Ishikawa (cell line): Measurements from ENCODE around the gene TPK1.

Source experiments
- CEBPB ChIP-seq: IDR thresholded peaks from 2 replicates; pipeline ENCODE4 v1.6.1; 2012
- CREB1 ChIP-seq: IDR thresholded peaks from 2 replicates; pipeline ENCODE4 v1.6.1; 2012; ENCODE audit warnings: low read depth
- EGR1 ChIP-seq: IDR thresholded peaks from 2 replicates; pipeline ENCODE4 v1.6.1; 2012
- EP300 ChIP-seq: IDR thresholded peaks from 2 replicates; pipeline ENCODE4 v1.6.1; 2012; ENCODE audit warnings: borderline replicate concordance
- FOXM1 ChIP-seq: IDR thresholded peaks from 2 replicates; pipeline ENCODE4 v1.6.1; 2012; ENCODE audit warnings: low read depth, borderline replicate concordance
- NFIC ChIP-seq: IDR thresholded peaks from 2 replicates; pipeline ENCODE4 v1.6.1; 2012
- RAD21 ChIP-seq: IDR thresholded peaks from 2 replicates; pipeline ENCODE4 v1.6.1; 2012; ENCODE audit warnings: low read depth
- TAF1 ChIP-seq: IDR thresholded peaks from 2 replicates; pipeline ENCODE4 v1.6.1; 2012; ENCODE audit warnings: low read depth, mild to moderate bottlenecking
- TCF12 ChIP-seq: IDR thresholded peaks from 2 replicates; pipeline ENCODE4 v1.6.1; 2012; ENCODE audit warnings: low read depth
- TEAD4 ChIP-seq: IDR thresholded peaks from 2 replicates; pipeline ENCODE4 v1.6.1; 2012
- YY1 ChIP-seq: IDR thresholded peaks from 2 replicates; pipeline ENCODE4 v1.6.1; 2012; ENCODE audit warnings: low read depth
- ZBTB7A ChIP-seq: IDR thresholded peaks from 2 replicates; pipeline ENCODE4 v1.6.1; 2012; ENCODE audit warnings: low read depth
- TF ChIP-seq, protein P1 (sequence below): IDR thresholded peaks from 2 replicates; pipeline ENCODE4 v1.6.1; 2012
- TF ChIP-seq, protein P2 (sequence below): IDR thresholded peaks from 2 replicates; pipeline ENCODE4 v1.6.1; 2012; ENCODE audit warnings: low read depth, mild to moderate bottlenecking
- TF ChIP-seq, protein P3 (sequence below): IDR thresholded peaks from 2 replicates; pipeline ENCODE4 v1.6.1; 2012

TPK1 gene

DNA sequence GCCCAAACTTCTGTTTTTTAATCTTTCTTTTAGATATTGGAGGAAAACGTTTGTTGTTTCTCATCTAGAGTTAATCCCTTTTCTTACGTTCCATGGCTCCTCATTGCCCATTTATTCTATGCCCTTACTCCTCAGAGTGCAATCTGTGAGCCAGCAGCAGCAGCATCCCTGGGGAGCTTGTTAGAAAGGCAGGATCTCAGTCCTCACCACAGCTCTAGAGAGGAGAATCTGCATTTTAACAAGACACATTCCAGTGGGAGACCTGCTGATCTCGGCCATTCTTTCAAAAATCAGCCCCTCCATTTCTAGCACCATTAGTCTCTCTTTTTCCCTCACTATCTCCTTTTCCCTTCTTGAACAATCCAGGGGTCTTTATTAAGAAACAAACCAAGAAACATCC lies 348.0 kb downstream of the TPK1 start:
- TF ChIP-seq EP300, result no peak
- TF ChIP-seq ZBTB7A, result no peak
- TF ChIP-seq, protein P1, sequence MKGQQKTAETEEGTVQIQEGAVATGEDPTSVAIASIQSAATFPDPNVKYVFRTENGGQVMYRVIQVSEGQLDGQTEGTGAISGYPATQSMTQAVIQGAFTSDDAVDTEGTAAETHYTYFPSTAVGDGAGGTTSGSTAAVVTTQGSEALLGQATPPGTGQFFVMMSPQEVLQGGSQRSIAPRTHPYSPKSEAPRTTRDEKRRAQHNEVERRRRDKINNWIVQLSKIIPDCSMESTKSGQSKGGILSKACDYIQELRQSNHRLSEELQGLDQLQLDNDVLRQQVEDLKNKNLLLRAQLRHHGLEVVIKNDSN, result no peak
- TF ChIP-seq NFIC, result no peak
- TF ChIP-seq FOXM1, result no peak
- TF ChIP-seq, protein P2, sequence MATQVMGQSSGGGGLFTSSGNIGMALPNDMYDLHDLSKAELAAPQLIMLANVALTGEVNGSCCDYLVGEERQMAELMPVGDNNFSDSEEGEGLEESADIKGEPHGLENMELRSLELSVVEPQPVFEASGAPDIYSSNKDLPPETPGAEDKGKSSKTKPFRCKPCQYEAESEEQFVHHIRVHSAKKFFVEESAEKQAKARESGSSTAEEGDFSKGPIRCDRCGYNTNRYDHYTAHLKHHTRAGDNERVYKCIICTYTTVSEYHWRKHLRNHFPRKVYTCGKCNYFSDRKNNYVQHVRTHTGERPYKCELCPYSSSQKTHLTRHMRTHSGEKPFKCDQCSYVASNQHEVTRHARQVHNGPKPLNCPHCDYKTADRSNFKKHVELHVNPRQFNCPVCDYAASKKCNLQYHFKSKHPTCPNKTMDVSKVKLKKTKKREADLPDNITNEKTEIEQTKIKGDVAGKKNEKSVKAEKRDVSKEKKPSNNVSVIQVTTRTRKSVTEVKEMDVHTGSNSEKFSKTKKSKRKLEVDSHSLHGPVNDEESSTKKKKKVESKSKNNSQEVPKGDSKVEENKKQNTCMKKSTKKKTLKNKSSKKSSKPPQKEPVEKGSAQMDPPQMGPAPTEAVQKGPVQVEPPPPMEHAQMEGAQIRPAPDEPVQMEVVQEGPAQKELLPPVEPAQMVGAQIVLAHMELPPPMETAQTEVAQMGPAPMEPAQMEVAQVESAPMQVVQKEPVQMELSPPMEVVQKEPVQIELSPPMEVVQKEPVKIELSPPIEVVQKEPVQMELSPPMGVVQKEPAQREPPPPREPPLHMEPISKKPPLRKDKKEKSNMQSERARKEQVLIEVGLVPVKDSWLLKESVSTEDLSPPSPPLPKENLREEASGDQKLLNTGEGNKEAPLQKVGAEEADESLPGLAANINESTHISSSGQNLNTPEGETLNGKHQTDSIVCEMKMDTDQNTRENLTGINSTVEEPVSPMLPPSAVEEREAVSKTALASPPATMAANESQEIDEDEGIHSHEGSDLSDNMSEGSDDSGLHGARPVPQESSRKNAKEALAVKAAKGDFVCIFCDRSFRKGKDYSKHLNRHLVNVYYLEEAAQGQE, result no peak
- TF ChIP-seq, protein P3, sequence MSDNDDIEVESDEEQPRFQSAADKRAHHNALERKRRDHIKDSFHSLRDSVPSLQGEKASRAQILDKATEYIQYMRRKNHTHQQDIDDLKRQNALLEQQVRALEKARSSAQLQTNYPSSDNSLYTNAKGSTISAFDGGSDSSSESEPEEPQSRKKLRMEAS, result no peak
- TF ChIP-seq TCF12, result no peak
- TF ChIP-seq RAD21, result no peak
- TF ChIP-seq TEAD4, result no peak
- TF ChIP-seq YY1, result no peak
- no peak for TF ChIP-seq CEBPB
- TF ChIP-seq EGR1, result no peak
- TF ChIP-seq CREB1, result no peak

DNA sequence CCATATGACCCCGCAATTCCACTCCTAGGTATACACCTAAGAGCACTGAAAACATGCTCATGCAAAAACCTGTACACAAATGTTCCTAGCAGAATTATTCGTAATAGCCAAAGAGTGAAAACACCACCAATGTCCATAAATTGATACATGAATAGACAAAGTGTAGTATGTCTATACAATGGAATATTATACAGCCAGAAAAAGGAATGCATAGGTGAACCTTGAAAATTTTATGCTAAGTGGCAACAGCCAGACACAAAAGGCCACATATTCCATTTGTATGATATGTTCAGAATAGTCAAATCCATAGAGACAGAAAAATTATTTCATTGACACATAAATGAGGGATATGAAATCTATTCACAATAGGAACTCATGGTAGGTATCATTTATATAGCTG lies 351.4 kb downstream of the TPK1 start:
- TF ChIP-seq TAF1, result no peak
- no peak for TF ChIP-seq CREB1
- TF ChIP-seq, protein P2, result no peak
- no peak for TF ChIP-seq RAD21
- no peak for TF ChIP-seq TCF12
- TF ChIP-seq TEAD4, result no peak
- TF ChIP-seq ZBTB7A, result no peak
- TF ChIP-seq NFIC, result no peak

DNA sequence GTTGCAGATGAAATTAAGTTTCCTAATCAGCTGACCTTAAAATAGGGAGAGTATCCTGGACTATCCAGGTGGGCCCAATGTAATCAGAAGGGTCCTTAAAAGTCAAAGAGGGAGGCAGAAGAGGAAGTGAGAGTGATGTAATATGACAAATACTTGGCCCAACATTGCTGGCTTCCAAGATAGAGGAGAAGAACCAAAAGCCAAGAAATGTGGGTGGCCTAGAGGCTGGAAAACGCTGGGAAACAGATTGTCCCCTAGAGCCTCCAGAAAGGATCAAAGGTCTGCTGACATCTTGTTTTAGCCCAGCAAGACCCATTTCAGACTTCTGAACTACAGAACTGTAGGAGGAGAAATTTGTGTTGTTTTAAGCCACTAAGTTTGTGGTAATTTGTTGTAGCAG lies 352.7 kb downstream of the TPK1 start:
- no peak for TF ChIP-seq FOXM1
- TF ChIP-seq EGR1, result no peak
- no peak for TF ChIP-seq TCF12
- TF ChIP-seq, protein P1, result no peak
- TF ChIP-seq TAF1, result no peak
- no peak for TF ChIP-seq EP300
- TF ChIP-seq CEBPB, result no peak
- no peak for TF ChIP-seq RAD21
- TF ChIP-seq TEAD4, result no peak
- TF ChIP-seq ZBTB7A, result no peak
- TF ChIP-seq NFIC, result no peak
- no peak for TF ChIP-seq CREB1
- TF ChIP-seq, protein P2, result no peak
- no peak for TF ChIP-seq YY1
- TF ChIP-seq, protein P3, result no peak

DNA sequence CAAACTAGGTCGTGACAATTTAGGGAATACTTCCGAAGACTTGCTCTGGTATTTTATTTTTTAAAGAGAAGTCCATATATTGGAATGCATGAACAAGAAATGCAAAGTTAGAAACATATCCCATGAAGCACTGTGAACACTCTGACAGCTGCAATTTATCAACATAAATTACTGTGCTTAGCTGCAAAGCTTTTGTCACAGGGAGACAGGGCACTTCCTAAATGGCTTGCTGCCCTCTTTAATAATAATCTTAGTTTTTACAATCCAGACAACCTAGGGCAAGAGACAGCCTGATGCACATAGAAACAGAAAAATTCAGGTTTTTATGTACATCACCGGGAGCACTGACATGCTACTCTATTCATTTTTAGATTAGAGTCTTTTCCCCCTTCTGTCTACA lies 354.0 kb downstream of the TPK1 start:
- no peak for TF ChIP-seq TEAD4
- TF ChIP-seq, protein P3, result no peak
- TF ChIP-seq TCF12, result no peak
- no peak for TF ChIP-seq FOXM1
- TF ChIP-seq, protein P1, result no peak
- TF ChIP-seq CREB1, result no peak
- no peak for TF ChIP-seq YY1
- TF ChIP-seq EP300, result no peak
- TF ChIP-seq, protein P2, result no peak
- TF ChIP-seq EGR1, result no peak
- TF ChIP-seq CEBPB, result no peak
- no peak for TF ChIP-seq TAF1
